CD4-positive, alpha-beta T cell treated with Interleukin-4 for 1 hour (primary cell): ENCODE results near the gene PPM1L.

Source experiments
- DNase-seq, 2 donors: peaks; one replicate each; pipeline ENCODE4 v3.0.0-alpha.2; 2020 to 2022

PPM1L gene

DNA sequence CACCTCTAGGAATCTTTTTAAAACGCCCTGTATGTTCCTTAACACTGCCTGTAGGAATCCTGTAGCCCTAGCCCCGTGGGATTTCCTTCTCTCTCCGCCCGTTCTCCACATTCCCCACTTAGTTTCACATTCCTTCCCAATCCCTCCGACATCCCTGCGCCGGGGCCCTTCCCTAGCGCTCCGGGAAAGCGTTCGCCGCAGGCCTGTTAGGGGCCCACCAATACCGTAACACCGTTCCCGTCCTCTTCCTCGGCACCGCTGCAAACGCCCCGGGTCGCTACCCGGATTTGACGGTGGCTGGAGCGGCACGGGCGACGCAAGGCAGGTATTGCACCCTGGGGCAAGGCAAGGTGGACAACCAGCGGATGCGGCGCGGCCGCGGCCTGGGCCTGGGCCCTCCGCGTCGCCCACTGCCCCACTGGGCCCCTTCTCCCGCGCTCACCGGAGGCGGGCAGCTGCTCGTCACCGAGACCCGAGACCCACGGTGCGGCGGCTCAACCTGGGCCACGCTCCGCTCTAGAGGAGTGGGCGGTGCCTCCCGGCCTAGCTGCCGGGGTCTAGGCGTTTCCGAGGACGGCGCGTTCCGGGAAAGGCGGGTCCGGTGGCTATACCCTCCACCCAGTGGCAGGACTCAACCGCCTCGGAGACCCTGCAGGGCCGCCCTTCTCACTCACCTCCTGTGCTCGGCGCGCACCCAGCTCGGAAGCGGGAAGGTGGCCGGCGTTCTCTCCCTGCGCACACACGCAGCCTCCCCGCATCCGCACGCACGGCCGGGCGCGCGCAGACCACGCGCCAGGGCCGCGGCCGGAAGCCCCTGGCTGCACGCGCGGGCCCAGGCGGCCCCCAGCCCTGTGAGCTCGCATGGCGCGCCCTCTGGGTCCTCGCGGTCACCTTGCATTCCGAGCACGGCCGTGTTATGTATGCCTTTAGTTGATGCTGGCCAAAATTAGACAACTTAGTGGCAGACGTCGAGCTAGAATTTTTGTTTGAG is 348.8 kb downstream of the PPM1L start, which contains the start of gene B3GALNT1:
Gene B3GALNT1, minus strand, starts transcription at position 789 of the 991 bp plus-strand sequence. CDS start 18,595 bp downstream, outside the sequence.
- DNase-seq, result peak in 1 of 2 donors; percentile 15

- no peak for DNase-seq
Measured at GRCh38 chr3:161107311-161107710, 351.3 kb downstream of the PPM1L start.

DNA sequence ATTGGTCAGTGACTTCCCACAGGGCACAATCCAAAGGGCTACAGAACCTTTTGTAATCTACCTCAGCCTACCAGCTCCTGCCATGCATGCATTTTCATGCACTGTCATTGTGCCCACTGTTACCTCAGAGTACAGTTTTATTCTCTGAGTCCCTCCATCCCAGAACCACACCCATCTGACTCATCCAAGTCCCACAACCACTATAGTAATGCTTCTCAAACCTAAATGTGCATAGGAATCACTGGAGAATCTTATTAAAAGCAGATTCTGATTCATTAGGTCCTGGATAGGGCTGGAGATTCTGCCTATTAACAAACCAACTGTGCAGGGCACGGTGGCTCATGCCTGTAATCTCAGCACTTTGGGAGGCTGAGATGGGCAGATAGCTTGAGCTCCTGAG is 352.8 kb downstream of the PPM1L start:
- no peak for DNase-seq

GRCh38 chr3:161117646-161118045 is 361.6 kb downstream of the PPM1L start:
- no peak for DNase-seq

DNA sequence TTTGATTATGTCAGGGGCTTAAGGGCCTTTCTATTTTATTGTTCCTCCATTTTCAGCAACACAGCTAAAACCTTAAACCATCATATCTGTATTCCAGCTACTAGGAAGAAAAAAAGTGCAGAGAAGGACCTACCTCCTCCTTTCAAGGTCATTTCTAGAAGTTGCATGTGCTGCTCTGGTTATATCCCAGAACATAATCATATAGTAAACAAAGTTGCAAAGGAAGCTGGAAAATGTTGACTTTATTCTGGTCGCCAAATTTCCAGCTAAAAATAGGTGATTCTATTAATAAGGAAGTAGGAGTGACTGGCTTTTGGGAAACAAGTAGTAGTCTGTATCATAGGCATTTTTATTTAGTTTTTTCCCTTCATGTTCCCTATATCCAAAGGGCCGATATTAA is 370.5 kb downstream of the PPM1L start:
- DNase-seq, result no peak
